ENCODE results near the gene RSPH1.
A peak's percentile ranks its signal among the peaks of the same experiment; 100 is the strongest.

The RSPH1 gene

GRCh38 chr21:42429021-42429420 is 67.0 kb downstream of the RSPH1 start:
- DNase-seq, result no peak
- TF ChIP-seq GATA1 (IDR thresholded peaks at IDR 0.05; ENCODE audit: low read depth, low read length) (no peak), POLR2A (IDR thresholded peaks at IDR 0.05; ENCODE audit: low read length) (no peak)

DNA sequence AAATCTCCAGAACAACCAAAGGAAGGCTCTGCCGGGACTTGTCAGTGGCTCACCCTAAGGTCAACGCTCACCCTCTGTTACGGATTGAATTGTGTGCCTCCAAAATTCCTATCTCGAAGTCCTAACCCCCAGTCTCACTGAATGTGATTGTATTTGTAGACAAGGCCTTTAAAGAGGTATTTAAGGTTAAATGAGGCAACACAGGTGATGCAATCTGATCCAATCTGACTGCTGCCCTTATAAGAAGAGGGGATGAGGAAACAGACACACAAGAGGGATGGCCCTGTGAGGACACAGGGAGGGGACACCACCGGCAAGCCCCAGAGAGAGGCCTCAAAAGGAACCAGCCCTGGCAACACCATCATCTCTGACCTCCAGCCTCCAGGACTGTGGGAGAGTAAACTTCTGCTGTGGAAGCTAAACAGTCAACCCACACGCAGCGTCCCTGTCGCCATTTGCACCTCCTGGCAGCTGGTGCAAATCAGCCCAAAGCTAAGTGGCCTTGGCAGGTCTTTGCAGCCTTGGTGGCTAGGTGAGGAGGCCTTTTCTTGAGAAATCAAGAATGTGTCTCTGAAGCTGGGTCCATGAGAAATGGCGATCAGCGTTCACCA is 68.1 kb downstream of the RSPH1 start:
- no peak for TF ChIP-seq POLR2A (IDR thresholded peaks at IDR 0.05; ENCODE audit: low read length)
- TF ChIP-seq GATA1 (IDR thresholded peaks at IDR 0.05; ENCODE audit: low read depth, low read length), result no peak
- DNase-seq, result peak in 1 of 2 experiments; percentile 44

- no peak for DNase-seq
- TF ChIP-seq GATA1 (IDR thresholded peaks at IDR 0.05; ENCODE audit: low read depth, low read length) (no peak), POLR2A (IDR thresholded peaks at IDR 0.05; ENCODE audit: low read length) (no peak)
These were observed 69.0 kb downstream of the RSPH1 start for GRCh38 chr21:42426876-42427480.

DNA sequence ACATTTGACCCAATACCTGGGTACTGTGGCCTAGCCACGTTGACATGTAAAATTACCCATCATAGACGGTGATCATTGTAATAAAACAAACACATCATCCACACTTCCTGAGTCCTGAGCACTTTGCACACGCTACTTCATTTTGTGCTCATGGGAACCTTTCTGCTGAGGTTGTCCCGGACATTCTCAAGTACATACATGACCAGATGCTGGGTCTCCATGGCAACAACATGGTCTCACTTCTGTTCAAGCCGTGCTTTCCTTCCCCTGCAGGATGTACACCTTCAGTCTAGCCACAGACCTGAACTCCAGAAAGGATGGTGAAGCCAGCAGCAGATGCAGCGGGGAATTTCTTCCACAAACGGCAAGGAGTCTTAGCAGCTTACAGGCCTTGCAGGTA is 69.6 kb downstream of the RSPH1 start:
- no peak for TF ChIP-seq GATA1 (IDR thresholded peaks at IDR 0.05; ENCODE audit: low read depth, low read length)
- TF ChIP-seq POLR2A (IDR thresholded peaks at IDR 0.05; ENCODE audit: low read length), result no peak
- DNase-seq, result no peak

DNA sequence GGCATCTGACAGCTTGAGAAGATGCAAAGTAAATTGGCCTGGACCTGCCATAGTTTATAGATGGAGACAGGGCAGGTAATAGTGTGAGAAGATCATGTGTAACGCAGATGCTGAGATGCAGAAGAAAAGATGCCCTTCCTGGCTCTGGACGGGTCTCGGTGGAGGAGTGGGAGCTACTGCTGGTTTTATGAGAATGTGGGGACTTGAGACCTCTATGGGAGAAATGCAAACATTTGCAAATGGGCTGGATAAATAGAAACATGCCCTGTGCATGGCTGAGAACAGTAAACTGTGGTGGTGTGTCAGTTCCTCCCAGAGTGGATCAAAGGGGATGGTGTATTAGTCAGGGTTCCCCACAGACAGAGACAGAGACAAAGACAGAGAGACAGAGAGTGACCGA is 70.4 kb downstream of the RSPH1 start:
- DNase-seq, result no peak
- TF ChIP-seq POLR2A (IDR thresholded peaks at IDR 0.05; ENCODE audit: low read length), result no peak
- TF ChIP-seq GATA1 (IDR thresholded peaks at IDR 0.05; ENCODE audit: low read depth, low read length), result no peak

DNA sequence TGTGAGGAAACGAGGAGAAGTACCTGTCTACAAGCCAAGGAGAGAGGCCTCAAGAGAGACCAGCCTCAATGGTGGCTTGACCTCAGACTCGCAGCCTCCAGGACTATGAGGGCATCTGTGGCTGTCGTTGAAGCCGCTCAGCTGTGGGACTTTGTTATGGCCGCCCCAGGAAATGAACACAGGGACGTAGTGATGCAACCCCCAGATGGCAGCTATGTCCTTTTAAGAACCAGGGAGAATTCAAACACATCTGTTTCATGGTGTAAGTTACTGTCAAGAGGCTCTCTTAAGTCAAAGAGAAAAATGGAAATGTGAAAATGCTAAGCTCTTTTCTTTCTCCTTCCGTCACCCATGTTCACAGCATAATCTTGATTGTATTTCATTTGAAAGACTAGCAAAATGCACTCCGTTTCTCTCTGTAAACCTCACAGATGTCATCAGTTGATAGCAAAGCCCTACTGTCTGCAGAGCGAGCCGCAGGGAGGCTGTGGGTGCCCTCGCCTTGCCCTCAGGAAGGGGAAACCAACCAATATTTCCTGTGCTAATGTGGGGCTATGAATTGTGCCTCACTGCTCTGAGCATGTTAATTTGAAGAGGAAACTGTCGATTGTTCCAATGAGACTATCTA is 71.0 kb downstream of the RSPH1 start:
- TF ChIP-seq GATA1 (IDR thresholded peaks at IDR 0.05; ENCODE audit: low read depth, low read length), result no peak
- no peak for TF ChIP-seq POLR2A (IDR thresholded peaks at IDR 0.05; ENCODE audit: low read length)
- no peak for DNase-seq

- no peak for TF ChIP-seq GATA1 (IDR thresholded peaks at IDR 0.05; ENCODE audit: low read depth, low read length)
- TF ChIP-seq POLR2A (IDR thresholded peaks at IDR 0.05; ENCODE audit: low read length), result no peak
- no peak for DNase-seq
These were observed 72.3 kb downstream of the RSPH1 start for GRCh38 chr21:42423685-42424084.

GRCh38 chr21:42423197-42423675 is 72.8 kb downstream of the RSPH1 start:
- TF ChIP-seq POLR2A (IDR thresholded peaks at IDR 0.05; ENCODE audit: low read length) (no peak), GATA1 (IDR thresholded peaks at IDR 0.05; ENCODE audit: low read depth, low read length) (no peak)
- DNase-seq, result no peak

Data from erythroblast (primary cell).